C4-2B (cell line): ENCODE data around the gene LRRC42.

Experiments used
- CTCF ChIP-seq: fragments of 450-650 bp; conservative IDR thresholded peaks from 2 replicates; pipeline ENCODE4 v1.5.1; 2017; ENCODE audit warnings: mild to moderate bottlenecking
- ZFX ChIP-seq: fragments of 450-650 bp; IDR thresholded peaks from 2 replicates; pipeline ENCODE4 v1.6.1; 2017

- TF ChIP-seq CTCF = no peak
- TF ChIP-seq ZFX = no peak
Observed at GRCh38 chr1:53948291-53948690, 2.1 kb downstream of the LRRC42 start.
